HUES48 (cell line): Measurements from ENCODE around the gene CHKB.

Source experiments
- H3K27ac ChIP-seq: one replicate; pipeline ENCODE4 v1.7.0; 2013; ENCODE audit warnings: low read depth, low read length, inconsistent platforms
- H3K27me3 ChIP-seq: 2 replicates; pipeline ENCODE4 v1.6.1; 2013; ENCODE audit warnings: mild to moderate bottlenecking, low read length; ENCODE audit not compliant: control insufficient read depth, insufficient read depth
- H3K36me3 ChIP-seq: 2 replicates; pipeline ENCODE4 v1.6.1; 2013; ENCODE audit warnings: low read length; ENCODE audit not compliant: control insufficient read depth, insufficient read depth
- H3K4me1 ChIP-seq: 2 replicates; pipeline ENCODE4 v1.6.1; 2013; ENCODE audit warnings: mild to moderate bottlenecking, low read length; ENCODE audit not compliant: control insufficient read depth, insufficient read depth
- H3K4me3 ChIP-seq: 2 replicates; pipeline ENCODE4 v1.5.1; 2013; ENCODE audit warnings: mild to moderate bottlenecking, low read depth, low read length
- H3K9ac ChIP-seq: 2 replicates; pipeline ENCODE4 v1.6.1; 2013; ENCODE audit warnings: mild to moderate bottlenecking, low read depth, low read length, moderate library complexity
- H3K9me3 ChIP-seq: 2 replicates; pipeline ENCODE4 v1.6.1; 2013; ENCODE audit warnings: low read length; ENCODE audit not compliant: control insufficient read depth, insufficient read depth

CHKB gene

GRCh38 chr22:50586416-50586815 is 3.8 kb upstream of the CHKB start:
- Histone ChIP-seq H3K36me3 (no peaks in the 10 kb centered on the region), H3K27ac (no peak overlapping the region), H3K9me3 (no peaks in the 10 kb centered on the region), H3K4me1 (0 out of 2 replicates have a peak, but pooled peaks cover 5% of the 10 kb centered on the region), H3K4me3 (no peak overlapping the region), H3K9ac (no peak overlapping the region), H3K27me3 (no peaks in the 10 kb centered on the region)

- H3K9me3 ChIP-seq: no peaks in the 10 kb centered on the region
- H3K9ac ChIP-seq: no peak overlapping the region
- H3K4me1 ChIP-seq: 0 out of 2 replicates have a peak, but pooled peaks cover 5% of the 10 kb centered on the region
Measured at GRCh38 chr22:50585781-50586180, 3.1 kb upstream of the CHKB start.

DNA sequence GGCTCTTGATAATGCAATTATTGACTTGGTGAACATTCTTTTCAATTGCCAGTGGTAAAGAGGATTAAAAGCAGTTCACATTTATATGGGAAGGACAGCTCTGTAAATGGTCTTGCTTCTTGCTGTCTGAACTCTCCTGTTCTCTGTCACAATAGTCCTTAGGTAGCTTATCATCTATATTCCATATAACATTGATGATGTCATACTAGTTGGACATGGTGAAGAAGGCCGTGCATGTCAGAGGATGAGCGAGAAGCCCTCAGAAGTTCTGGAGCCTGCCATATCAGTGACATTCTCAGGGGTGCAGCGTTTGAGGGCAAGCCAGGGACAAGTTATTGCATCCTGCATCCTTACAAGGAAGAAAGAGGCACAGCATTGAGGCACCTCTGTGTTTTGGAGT is 2.6 kb upstream of the CHKB start:
- Histone ChIP-seq H3K9me3 (no peaks in the 10 kb centered on the region), H3K27me3 (no peaks in the 10 kb centered on the region), H3K27ac (no peak overlapping the region)

More at GRCh38 chr22:50585781-50586180, 3.1 kb upstream of the CHKB start:
- Histone ChIP-seq H3K36me3 (0 out of 2 replicates have a peak, but pooled peaks cover 5% of the 10 kb centered on the region), H3K27ac (no peak overlapping the region), H3K4me3 (no peak overlapping the region), H3K27me3 (no peaks in the 10 kb centered on the region)

GRCh38 chr22:50584106-50585096 is 1.8 kb upstream of the CHKB start:
- Histone ChIP-seq H3K27ac (no peak overlapping the region), H3K9ac (no peak overlapping the region), H3K27me3 (no peaks in the 10 kb centered on the region), H3K4me3 (no peak overlapping the region), H3K9me3 (no peaks in the 10 kb centered on the region), H3K4me1 (0 out of 2 replicates have a peak, but pooled peaks cover 5% of the 10 kb centered on the region), H3K36me3 (peaks cover 17% of the 10 kb centered on the region)

More for the DNA sequence above, 2.6 kb upstream of the CHKB start:
- no peak overlapping the region for H3K4me3 ChIP-seq
- no peak overlapping the region for H3K9ac ChIP-seq
- peaks cover 9% of the 10 kb centered on the region for H3K36me3 ChIP-seq
- 0 out of 2 replicates have a peak, but pooled peaks cover 5% of the 10 kb centered on the region for H3K4me1 ChIP-seq

GRCh38 chr22:50583294-50583861 is 729 bp upstream of the CHKB start:
- no peaks in the 10 kb centered on the region for H3K9me3 ChIP-seq
- H3K9ac ChIP-seq: peak overlapping the region; percentile 7; the same call in 1 of the 2 replicates
- H3K27ac ChIP-seq: peak overlapping the region; percentile 44
- 0 out of 2 replicates have a peak, but pooled peaks cover 5% of the 10 kb centered on the region for H3K4me1 ChIP-seq
- H3K27me3 ChIP-seq: no peaks in the 10 kb centered on the region
- peak overlapping the region; percentile 94 for H3K4me3 ChIP-seq
- peaks cover 27% of the 10 kb centered on the region for H3K36me3 ChIP-seq

- H3K9ac ChIP-seq: peak overlapping the region; percentile 96
- H3K9me3 ChIP-seq: no peaks in the 10 kb centered on the region
- H3K4me3 ChIP-seq: peak overlapping the region; percentile 94
- H3K27ac ChIP-seq: peak overlapping the region; percentile 99
- 0 out of 2 replicates have a peak, but pooled peaks cover 5% of the 10 kb centered on the region for H3K4me1 ChIP-seq
- peaks cover 33% of the 10 kb centered on the region for H3K36me3 ChIP-seq
- H3K27me3 ChIP-seq: no peaks in the 10 kb centered on the region
Measured at GRCh38 chr22:50581950-50582492, 628 bp downstream of the CHKB start.

- Histone ChIP-seq H3K36me3 (peaks cover 40% of the 10 kb centered on the region), H3K9me3 (no peaks in the 10 kb centered on the region), H3K4me1 (0 out of 2 replicates have a peak, but pooled peaks cover 5% of the 10 kb centered on the region), H3K27me3 (no peaks in the 10 kb centered on the region), H3K27ac (peak overlapping the region; percentile 99), H3K9ac (0 out of 2 replicates have a peak overlapping the region, but pooled peaks have one; percentile 96), H3K4me3 (peak overlapping the region; percentile 94)
Measured at GRCh38 chr22:50581031-50581949, 1.4 kb downstream of the CHKB start.

DNA sequence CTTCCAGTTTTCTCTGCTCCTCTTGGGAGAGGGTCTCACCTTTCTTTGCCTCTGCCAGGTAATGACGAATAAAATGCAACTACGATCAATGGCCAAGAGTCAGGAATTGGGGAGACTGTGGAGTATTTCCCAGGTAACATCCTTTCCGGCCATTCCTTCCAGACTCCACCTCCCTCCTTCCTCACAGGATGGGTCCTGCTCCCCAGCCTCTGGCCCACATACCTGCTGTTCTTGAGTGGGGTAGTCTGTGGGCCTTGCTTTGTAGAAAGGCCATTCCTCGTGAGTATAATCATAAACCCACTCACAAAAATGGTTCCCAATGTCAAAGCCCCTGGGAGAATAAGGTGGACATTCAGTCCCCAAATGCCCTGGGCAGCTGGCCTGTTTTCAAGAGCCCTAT is 2.9 kb downstream of the CHKB start:
- H3K27ac ChIP-seq: no peak overlapping the region
- H3K27me3 ChIP-seq: no peaks in the 10 kb centered on the region
- no peaks in the 10 kb centered on the region for H3K9me3 ChIP-seq
- H3K36me3 ChIP-seq: peaks cover 52% of the 10 kb centered on the region
- no peak overlapping the region for H3K4me3 ChIP-seq
- 0 out of 2 replicates have a peak, but pooled peaks cover 3% of the 10 kb centered on the region for H3K4me1 ChIP-seq
- H3K9ac ChIP-seq: no peak overlapping the region

DNA sequence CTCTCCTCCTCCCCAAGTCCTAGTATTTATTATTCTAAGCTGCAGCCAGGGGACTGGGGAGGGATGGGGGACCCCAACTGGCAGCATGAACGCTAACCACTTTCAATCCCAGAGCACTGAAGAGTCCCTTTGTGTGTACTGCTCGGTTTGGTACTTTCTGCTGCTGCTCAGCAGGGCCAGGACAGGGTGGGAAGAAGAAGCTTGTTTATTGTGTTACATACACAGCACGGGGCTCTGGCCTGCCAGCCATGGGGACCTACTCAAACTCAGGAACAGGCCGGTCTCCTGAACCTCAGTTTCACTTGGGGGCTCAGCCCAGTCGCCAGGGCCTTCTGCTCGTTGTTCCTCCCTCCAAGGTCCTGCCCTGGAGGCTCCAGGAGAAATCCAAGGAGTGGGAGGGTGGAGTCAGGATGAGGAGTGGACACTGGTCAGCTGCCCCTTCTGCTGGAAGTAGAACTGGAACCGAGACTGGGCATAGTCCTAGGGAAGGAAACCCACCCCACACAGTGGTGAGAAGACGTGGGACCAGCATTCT is 3.8 kb downstream of the CHKB start:
- H3K9me3 ChIP-seq: no peaks in the 10 kb centered on the region
- no peaks in the 10 kb centered on the region for H3K4me1 ChIP-seq
- H3K27ac ChIP-seq: no peak overlapping the region
- no peak overlapping the region for H3K9ac ChIP-seq
- H3K27me3 ChIP-seq: no peaks in the 10 kb centered on the region
- H3K36me3 ChIP-seq: peaks cover 61% of the 10 kb centered on the region
- no peak overlapping the region for H3K4me3 ChIP-seq
